Measurements from ENCODE around the gene GOLGA6D. TPM values are rescaled to one million over a fixed set of nuclear protein-coding genes. Genes with fewer than 3 reads are reported as not detected.
"Not testable (repeated sequence)": the region's sequence is repeated elsewhere in the genome, so short reads cannot be mapped to it uniquely, and the experiment has no call there.

The GOLGA6D gene
- total RNA-seq, 1 experiment from 2014 or later = 0.35 TPM

DNA sequence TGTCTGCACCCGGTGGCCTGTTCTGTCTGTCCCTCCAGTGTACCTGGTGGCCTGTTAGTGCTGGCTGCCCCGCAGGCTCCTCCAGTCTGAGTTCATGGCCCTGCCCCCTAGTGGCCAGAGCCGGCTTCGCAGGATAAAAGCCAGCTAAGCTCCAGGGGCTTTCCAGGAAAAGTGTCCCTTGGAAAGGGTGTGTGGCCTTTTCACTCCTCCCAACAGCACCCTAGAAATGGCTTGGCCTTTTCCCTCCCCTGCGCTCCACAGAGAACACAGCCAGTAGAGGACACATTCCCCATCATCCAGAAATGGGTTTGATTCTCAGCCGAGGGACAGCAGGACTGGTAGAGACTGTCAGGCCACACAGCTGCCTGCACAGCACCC is 16.7 kb downstream of the GOLGA6D start:
- not testable (repeated sequence) for H3K9ac ChIP-seq (ENCODE audit: extremely low read depth, insufficient read length, low read length); H2BK12ac ChIP-seq (ENCODE audit: insufficient read length, low read depth, low read length); H3K23ac ChIP-seq (ENCODE audit: insufficient read length, low read depth, low read length); H4K91ac ChIP-seq (ENCODE audit: insufficient read length, low read depth, low read length); H3K18ac ChIP-seq (ENCODE audit: insufficient read length, low read depth, low read length); H2BK5ac ChIP-seq (ENCODE audit: insufficient read length, low read length); H2BK20ac ChIP-seq (ENCODE audit: low read depth, low read length, poor library complexity, severe bottlenecking); H3K4me1 Mint-ChIP-seq; H3K56ac ChIP-seq (ENCODE audit: insufficient read length, low read depth, low read length); H4K20me1 ChIP-seq (ENCODE audit: control insufficient read depth, insufficient read depth, insufficient read length); H3K23me2 ChIP-seq (ENCODE audit: insufficient read length, low read depth, low read length, poor library complexity, severe bottlenecking); H2BK120ac ChIP-seq (ENCODE audit: low read depth, low read length, poor library complexity, severe bottlenecking); H3K79me1 ChIP-seq (ENCODE audit: insufficient read depth, low read depth, low read length, poor library complexity, severe bottlenecking); H3K4me3 Mint-ChIP-seq; H2AK5ac ChIP-seq (ENCODE audit: insufficient read length, low read length); H4K8ac ChIP-seq (replicated peaks; ENCODE audit: insufficient read length, low read depth, low read length); H3K4me1 ChIP-seq (ENCODE audit: insufficient read depth, low read length); H3K27me3 ChIP-seq (ENCODE audit: insufficient read depth, low read length); H3T11ph ChIP-seq (ENCODE audit: low read length); DNase-seq; H4K5ac ChIP-seq (ENCODE audit: insufficient read length, low read depth, low read length); H3K4ac ChIP-seq (ENCODE audit: low read depth, low read length); H2AFZ ChIP-seq (ENCODE audit: low read length); H3K9me3 Mint-ChIP-seq; H3K4me2 ChIP-seq (ENCODE audit: insufficient read depth, insufficient read length, low read length); H3K27ac ChIP-seq (ENCODE audit: insufficient read length, low read depth, low read length); H3K79me2 ChIP-seq (ENCODE audit: insufficient read depth, low read length); H3K9me3 ChIP-seq (ENCODE audit: control insufficient read depth, low read depth, low read length); H3K36me3 Mint-ChIP-seq (ENCODE audit: insufficient read depth in 1 of 3, low read depth in 3 of 3); H3K14ac ChIP-seq (ENCODE audit: insufficient read depth, low read length); H3K27me3 Mint-ChIP-seq (ENCODE audit: low read depth); H2BK15ac ChIP-seq (ENCODE audit: low read depth, low read length)
- peak overlapping the region in 1 of 3 experiments; percentile 79; a peak in 1 of 7 replicates for H3K27ac Mint-ChIP-seq
- no CpG with 5 or more reads among the region's 6 CpGs for WGBS (ENCODE audit: extremely low coverage, insufficient read length, low lambda C conversion rate)
- TF ChIP-seq, protein P1, sequence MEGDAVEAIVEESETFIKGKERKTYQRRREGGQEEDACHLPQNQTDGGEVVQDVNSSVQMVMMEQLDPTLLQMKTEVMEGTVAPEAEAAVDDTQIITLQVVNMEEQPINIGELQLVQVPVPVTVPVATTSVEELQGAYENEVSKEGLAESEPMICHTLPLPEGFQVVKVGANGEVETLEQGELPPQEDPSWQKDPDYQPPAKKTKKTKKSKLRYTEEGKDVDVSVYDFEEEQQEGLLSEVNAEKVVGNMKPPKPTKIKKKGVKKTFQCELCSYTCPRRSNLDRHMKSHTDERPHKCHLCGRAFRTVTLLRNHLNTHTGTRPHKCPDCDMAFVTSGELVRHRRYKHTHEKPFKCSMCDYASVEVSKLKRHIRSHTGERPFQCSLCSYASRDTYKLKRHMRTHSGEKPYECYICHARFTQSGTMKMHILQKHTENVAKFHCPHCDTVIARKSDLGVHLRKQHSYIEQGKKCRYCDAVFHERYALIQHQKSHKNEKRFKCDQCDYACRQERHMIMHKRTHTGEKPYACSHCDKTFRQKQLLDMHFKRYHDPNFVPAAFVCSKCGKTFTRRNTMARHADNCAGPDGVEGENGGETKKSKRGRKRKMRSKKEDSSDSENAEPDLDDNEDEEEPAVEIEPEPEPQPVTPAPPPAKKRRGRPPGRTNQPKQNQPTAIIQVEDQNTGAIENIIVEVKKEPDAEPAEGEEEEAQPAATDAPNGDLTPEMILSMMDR (conservative IDR thresholded peaks at IDR 0.05) = peak; percentile 67

DNA sequence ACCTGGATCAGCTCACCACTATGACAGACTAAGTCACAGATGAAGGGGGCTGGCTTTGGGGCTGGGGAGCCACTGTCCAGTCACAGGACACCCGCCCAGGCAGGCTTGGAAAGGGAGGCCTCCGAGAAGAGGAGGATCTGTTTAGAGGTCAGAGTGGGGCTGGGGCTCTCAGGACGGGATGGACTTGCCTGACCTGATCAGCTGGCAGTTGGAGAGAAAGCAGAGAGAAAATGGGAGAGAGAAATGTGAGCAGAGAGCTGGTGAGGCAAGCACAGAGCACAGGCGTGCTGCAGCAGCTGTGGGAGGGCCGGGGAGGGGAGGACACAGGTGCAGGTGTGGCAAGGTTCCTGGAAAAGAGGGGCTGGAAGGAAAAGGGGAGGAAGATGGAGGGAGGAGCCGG is 17.4 kb downstream of the GOLGA6D start:
- not testable (repeated sequence) for H2BK120ac ChIP-seq (ENCODE audit: low read depth, low read length, poor library complexity, severe bottlenecking); H2BK12ac ChIP-seq (ENCODE audit: insufficient read length, low read depth, low read length); H2AK5ac ChIP-seq (ENCODE audit: insufficient read length, low read length); H2BK15ac ChIP-seq (ENCODE audit: low read depth, low read length); H3K4me3 Mint-ChIP-seq; H3K4ac ChIP-seq (ENCODE audit: low read depth, low read length); H3K36me3 Mint-ChIP-seq (ENCODE audit: insufficient read depth in 1 of 3, low read depth in 3 of 3); H3T11ph ChIP-seq (ENCODE audit: low read length); H3K4me1 ChIP-seq (ENCODE audit: insufficient read depth, low read length); H2AFZ ChIP-seq (ENCODE audit: low read length); H3K9ac ChIP-seq (ENCODE audit: extremely low read depth, insufficient read length, low read length); H4K20me1 ChIP-seq (ENCODE audit: control insufficient read depth, insufficient read depth, insufficient read length); H3K79me2 ChIP-seq (ENCODE audit: insufficient read depth, low read length); H2BK20ac ChIP-seq (ENCODE audit: low read depth, low read length, poor library complexity, severe bottlenecking); H3K23me2 ChIP-seq (ENCODE audit: insufficient read length, low read depth, low read length, poor library complexity, severe bottlenecking); H3K9me3 ChIP-seq (ENCODE audit: control insufficient read depth, low read depth, low read length); H3K23ac ChIP-seq (ENCODE audit: insufficient read length, low read depth, low read length); H3K4me2 ChIP-seq (ENCODE audit: insufficient read depth, insufficient read length, low read length); H4K91ac ChIP-seq (ENCODE audit: insufficient read length, low read depth, low read length); H3K4me1 Mint-ChIP-seq; H4K5ac ChIP-seq (ENCODE audit: insufficient read length, low read depth, low read length); H3K18ac ChIP-seq (ENCODE audit: insufficient read length, low read depth, low read length); H3K79me1 ChIP-seq (ENCODE audit: insufficient read depth, low read depth, low read length, poor library complexity, severe bottlenecking); H3K27ac ChIP-seq (ENCODE audit: insufficient read length, low read depth, low read length); H4K8ac ChIP-seq (replicated peaks; ENCODE audit: insufficient read length, low read depth, low read length); H2BK5ac ChIP-seq (ENCODE audit: insufficient read length, low read length); H3K27me3 Mint-ChIP-seq (ENCODE audit: low read depth); H3K27me3 ChIP-seq (ENCODE audit: insufficient read depth, low read length); H3K9me3 Mint-ChIP-seq; DNase-seq; H3K14ac ChIP-seq (ENCODE audit: insufficient read depth, low read length); H3K56ac ChIP-seq (ENCODE audit: insufficient read length, low read depth, low read length)
- WGBS (ENCODE audit: extremely low coverage, insufficient read length, low lambda C conversion rate) = no CpG with 5 or more reads among the region's 6 CpGs
- H3K27ac Mint-ChIP-seq = peak overlapping the region in 2 of 3 experiments; percentile 41 to 76; a peak in 2 of 7 replicates

Data from H9 (cell line).